ENCODE data around the gene TOMM40L.

Gene TOMM40L

GRCh38 chr1:161197560-161198193 lies 28.2 kb upstream of the TOMM40L start:
- no peak for DNase-seq

- no peak for DNase-seq
These were observed 27.5 kb upstream of the TOMM40L start for GRCh38 chr1:161198194-161198896.

DNA sequence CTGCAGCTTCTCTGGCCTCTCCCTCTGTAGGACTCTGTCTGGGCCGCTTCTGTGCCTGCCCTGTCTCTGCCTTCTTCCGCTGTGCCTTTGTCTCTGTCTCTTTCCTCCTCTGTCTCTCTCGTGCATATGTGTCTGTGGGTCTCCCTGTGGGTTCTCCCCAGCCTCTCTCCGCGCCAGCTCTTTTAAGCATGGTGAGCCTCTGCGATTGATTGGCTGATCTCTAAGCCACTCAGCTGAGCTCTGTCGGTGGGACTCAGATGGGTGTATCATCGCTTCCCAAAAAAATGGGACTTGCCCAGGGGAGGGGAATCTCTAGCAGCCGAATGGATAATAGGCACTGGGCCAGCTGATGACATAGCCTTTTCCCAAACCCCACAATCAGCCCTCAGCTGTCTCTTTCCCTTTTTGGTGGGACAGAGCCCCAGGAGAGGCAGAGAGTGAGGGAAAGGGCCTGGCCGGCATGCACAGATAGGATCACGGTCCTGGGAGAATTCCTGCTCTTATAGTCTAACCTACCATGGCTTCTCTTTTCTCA lies 26.9 kb upstream of the TOMM40L start, which contains the start of gene ADAMTS4:
Gene ADAMTS4, minus strand, starts transcription at position 158 of the 535 bp plus-strand sequence. CDS start 427 bp downstream, outside the sequence.
- no peak for DNase-seq

- DNase-seq, result no peak
These were observed 26.2 kb upstream of the TOMM40L start for GRCh38 chr1:161199506-161200139.

DNA sequence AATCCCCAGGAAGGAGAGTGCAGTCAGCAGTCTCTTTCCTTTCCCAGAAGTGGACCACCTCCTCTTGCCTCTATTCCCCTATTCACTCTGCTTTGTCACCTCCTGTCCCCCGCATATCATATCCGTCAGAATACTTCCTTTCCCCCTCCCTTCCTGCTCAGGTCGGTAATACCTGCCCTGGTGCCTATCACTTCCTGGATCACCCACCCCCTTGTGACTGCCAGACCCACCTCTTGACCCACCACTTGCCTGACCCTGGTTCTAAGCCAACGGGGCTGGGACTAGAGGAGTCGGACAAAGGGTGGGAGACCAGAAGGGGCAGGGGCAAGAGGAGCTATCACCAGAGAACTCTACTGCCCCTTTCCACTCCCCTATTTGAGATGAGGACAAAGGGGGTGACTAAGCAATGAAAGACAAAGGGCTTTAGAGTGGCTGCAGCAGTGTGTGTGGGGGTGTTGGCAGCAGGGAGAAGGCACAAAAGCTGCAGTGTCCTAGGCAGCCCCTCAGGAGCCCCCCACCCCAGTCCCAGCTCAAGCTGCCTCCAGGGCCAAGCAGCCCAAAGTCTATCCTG lies 25.4 kb upstream of the TOMM40L start:
- DNase-seq, result peak; percentile 23

DNA sequence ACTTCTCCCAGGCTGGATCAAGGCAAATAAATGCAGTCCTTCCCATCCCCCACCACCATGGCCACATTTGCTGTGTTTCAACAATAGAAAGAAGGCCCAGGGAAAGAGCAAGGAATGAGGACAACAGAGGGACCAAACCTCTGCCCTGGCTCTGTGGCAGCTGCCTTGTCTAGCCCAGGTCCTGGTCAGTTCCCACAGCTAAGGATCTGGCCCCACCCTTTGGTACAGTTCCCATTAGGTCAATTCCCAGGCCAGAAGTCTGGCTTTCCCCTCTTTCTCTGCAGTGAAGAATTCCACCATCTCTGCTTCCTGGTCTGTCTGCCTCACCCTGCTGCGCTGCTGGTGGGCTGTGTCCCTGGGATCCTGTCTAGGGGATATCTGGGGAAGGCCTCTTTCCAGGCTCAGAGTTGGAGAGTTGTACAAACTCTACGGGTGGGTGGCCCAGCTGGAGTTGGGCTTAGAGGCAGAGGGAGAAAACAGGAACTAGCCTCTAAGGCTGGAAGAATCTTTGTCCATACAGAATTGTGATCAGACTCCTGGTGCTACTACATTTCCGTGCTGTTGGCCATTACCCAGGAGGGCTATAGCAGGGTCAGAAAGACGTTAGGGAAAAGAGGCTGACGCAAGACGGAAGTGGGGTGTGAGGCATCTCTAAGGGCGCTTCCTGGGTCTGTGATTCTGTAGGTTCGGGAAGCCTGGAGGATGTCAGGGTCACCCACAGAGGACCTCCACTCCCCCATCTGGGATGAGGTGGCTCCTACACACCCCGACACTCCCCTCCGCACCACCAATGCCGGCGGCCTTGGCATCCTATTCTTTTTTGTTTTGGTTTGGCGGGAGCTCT lies 24.6 kb upstream of the TOMM40L start:
- no peak for DNase-seq

- peak; percentile 96 for DNase-seq
These were observed 23.8 kb upstream of the TOMM40L start, which contains the start of gene NDUFS2 for GRCh38 chr1:161201836-161202712. NDUFS2 (plus strand) TSS chr1:161202367; CDS start chr1:161202386, 19 bp downstream.

DNA sequence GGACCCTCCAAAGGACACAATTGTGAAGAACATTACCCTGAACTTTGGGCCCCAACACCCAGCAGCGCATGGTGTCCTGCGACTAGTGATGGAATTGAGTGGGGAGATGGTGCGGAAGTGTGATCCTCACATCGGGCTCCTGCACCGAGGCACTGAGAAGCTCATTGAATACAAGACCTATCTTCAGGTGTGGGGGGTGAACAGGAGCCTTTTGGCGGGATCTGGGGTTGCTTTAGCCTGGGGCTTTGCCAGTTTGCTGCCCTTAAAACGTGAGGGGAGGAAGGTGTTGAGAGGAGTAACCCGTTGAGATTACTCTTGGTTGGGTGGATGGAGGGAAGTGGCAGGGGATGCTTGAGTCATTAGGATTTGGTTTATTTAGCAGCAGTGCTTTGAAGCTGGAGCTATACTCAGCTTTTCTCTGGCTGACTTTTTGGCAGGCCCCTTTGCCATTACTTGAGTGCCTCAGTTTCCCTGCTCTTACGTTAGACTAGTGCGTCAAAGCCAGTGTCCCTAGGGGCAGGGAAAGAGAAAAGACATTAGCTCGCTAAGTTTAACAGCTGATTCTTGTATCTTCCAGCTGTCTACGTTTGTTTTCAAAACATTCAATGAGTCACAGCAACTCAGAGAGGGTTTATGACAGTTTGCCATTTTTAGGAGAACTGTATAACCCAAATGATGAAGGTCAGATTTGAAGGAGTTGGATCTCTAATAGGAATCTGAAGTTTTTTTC lies 19.3 kb upstream of the TOMM40L start:
- DNase-seq, result no peak

GRCh38 chr1:161207173-161207572 lies 18.7 kb upstream of the TOMM40L start:
- no peak for DNase-seq

- peak; percentile 49 for DNase-seq
These were observed 16.0 kb upstream of the TOMM40L start for GRCh38 chr1:161209790-161210409.

DNA sequence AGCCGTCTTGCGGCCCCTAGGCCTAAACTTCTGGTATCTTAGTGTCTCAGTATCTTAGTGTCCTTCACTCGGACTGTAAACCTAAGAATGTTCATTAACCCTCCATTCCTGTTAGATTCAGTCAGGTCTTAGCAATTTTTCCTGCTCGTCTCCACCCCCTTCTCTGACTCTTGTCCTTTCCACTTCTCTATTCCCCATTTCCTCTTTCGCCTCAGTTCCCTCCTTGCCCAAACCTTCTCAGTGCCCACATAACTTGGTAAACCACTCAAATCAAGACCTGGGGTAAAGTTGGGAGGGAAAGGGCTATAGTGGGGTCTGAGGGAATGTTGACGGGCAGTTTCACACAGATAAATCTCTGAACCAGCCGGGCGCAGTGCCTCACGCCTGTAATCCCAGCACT lies 11.5 kb upstream of the TOMM40L start:
- DNase-seq, result no peak

GRCh38 chr1:161215076-161215475 lies 10.8 kb upstream of the TOMM40L start, which contains the start of gene FCER1G:
FCER1G (plus strand) TSS chr1:161215295; CDS start chr1:161215322, 27 bp downstream.
- DNase-seq, result no peak

DNA sequence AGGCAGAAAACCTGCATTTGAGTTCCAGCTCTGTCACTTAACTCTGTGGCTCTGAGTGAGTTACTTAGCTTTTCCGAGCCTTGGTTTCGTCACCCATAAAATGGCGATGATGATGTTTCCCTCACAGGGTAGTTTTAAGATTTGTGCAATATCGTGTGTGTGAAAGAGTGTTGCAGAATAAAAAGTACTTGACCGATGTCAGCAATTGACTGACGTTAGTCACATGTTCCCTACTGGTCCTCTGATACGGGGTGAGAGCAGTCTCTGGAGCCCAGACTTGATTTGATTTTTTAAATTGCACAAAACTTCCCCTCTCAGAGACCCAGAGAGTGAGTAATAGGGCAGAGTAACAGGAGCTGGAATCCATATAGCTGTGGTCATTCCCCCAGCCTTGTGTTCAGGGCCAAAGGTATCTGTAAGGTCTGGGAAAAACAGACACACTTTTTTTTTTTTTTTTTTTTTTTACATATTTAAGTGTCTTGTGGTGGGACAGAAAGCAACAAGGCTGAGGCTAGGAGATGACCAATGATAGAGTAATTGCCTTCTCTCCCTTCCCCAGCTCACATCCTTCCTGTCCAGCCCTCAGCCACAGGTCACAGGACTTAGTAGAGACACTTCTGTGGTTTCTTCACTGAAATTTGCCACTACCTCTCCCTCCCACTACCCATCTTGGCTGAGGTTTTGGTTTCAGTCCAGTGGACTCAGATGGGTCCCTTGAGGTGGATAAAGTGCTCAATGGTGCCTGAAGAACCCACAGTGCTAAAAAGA lies 8.7 kb upstream of the TOMM40L start:
- no peak for DNase-seq

DNA sequence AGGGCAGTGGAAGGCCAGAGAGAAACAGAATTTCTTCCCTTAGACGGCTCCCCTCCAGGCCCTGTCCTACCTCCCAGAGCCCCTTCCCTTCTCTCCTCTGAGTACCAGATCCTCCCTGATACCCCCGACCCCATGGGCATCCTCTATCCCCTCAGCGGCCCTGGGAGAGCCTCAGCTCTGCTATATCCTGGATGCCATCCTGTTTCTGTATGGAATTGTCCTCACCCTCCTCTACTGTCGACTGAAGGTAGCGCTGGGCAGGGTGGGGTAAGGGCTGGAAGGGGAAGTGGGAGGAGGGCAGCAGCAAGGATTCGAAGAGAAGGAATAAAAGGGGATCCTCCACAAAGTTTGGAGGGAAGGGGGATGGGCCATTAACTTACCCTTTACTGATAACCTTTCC lies 8.0 kb upstream of the TOMM40L start:
- no peak for DNase-seq

GRCh38 chr1:161218301-161219077 lies 7.4 kb upstream of the TOMM40L start:
- no peak for DNase-seq

DNA sequence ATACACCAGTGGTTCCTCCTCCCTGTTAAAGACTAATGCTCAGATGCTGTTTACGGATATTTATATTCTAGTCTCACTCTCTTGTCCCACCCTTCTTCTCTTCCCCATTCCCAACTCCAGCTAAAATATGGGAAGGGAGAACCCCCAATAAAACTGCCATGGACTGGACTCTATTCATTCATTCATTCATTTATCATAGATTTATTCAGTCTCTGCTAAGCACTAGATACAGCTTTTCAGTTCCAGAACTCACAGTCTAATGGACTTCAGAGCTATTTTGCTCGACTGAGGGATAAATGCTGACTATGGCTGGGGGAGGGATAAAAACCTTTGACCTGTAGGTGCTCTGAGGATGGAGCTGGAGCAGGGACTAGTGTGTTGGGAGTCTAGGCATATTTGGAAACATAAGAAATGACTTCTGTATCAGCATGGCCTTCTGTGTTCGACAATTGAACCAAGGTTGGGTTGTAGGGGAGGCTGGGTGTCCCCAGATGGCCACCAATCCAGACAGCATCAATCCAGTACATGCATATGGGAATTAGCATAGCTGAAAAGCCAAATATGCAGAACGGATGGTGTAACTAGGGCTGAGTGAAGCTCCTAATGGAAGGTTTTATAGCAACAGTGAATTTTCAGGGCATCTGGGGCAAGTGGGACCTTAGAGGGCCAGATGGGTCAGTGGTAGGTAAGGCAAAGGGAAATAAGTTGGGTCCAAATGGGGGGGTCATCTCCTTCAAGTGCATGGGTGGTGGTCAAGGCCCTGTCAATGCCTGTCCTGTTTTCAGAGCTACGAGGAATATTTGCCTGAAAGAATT lies 6.6 kb upstream of the TOMM40L start:
- no peak for DNase-seq

DNA sequence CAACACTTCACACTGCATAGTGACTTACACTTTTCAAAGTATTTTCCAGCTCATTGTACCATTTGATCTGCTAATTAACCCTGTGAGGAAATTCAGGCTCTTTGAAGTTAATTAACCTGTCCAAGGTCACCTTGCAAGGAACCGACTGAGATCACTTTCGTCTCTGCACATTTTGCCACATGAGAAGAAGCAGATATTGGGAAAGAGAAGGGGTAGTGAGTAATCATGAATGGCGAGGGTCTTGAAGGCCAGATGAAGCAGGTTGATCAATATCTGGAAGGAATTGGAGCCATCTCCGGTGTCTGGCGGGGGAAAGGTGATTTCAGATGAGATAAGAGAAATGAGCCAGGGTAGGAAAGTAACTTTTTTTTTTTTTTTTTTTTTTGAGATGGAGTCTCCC lies 5.9 kb upstream of the TOMM40L start:
- no peak for DNase-seq
